BJ (cell line): Measurements from ENCODE around the gene GPR65. TPM values are rescaled to one million over a fixed set of nuclear protein-coding genes. Genes with fewer than 3 reads are reported as not detected.

Source experiments
- CTCF ChIA-PET: fragments of 350-600 bp; formaldehyde crosslinking; extraction: SDS; loops from one replicate; lab custom pipeline; 2021; ENCODE audit warnings: antibody characterized with exemption, inconsistent platforms; lab: Yijun Ruan, JAX
- POLR2A ChIA-PET: fragments of 300-600 bp; sonication (Branson Sonifier 250); formaldehyde crosslinking; extraction: SDS; loops from one replicate; lab custom pipeline; 2021; ENCODE audit warnings: antibody characterized with exemption; lab: Charles Lee
- DNase-seq: peaks from one replicate; pipeline ENCODE4 v3.0.0-alpha.2; 2011; ENCODE audit warnings: low read depth
- H3K27me3 ChIP-seq: 2 replicates; pipeline ENCODE4 v1.6.0; 2011; ENCODE audit warnings: low read length; ENCODE audit not compliant: control insufficient read depth, insufficient read depth
- H3K36me3 ChIP-seq: 2 replicates; pipeline ENCODE4 v1.5.1; 2011; ENCODE audit warnings: low read length; ENCODE audit not compliant: control insufficient read depth, insufficient read depth
- H3K4me3 ChIP-seq: 2 replicates; pipeline ENCODE4 v1.5.1; 2011; ENCODE audit warnings: low read depth, mild to moderate bottlenecking, control low read depth, low read length
- polyA plus RNA-seq: library from polyadenylated mRNA; depleted of rRNA; stranded (reverse); fragments of >200 nt; gene quantifications from 2 replicates; pipeline ENCODE4 v1.2.3, GENCODE V29; 2011
- TF ChIP-seq, protein P1 (sequence below): IDR thresholded peaks from 2 replicates; pipeline ENCODE4 v1.5.1; 2011; ENCODE audit warnings: low read depth, mild to moderate bottlenecking, control low read depth, inconsistent platforms, low read length, moderate library complexity; ENCODE audit not compliant: insufficient read depth

GPR65 gene
- polyA plus RNA-seq, 1 experiment = 0.05 TPM

DNA sequence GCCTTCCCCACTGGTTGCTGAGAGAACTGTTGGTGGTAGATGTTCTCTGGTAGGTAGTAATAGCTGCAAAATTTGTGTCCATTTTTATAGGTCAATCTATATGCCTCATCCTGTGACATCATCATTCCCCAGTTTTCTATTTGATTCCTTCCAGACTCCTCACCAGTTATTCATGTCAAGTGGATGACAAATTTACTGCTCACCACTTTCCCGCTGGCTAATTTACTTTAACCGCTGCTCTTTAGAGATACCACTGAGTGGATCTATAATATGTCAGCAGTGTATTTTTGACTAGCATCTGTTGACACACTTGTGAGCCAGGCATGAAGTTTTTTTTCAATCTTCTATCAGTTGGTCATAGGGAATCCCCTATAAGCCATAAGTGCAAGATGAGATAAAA is 24.6 kb downstream of the GPR65 start:
- Histone ChIP-seq H3K4me3 (no peak overlapping the region), H3K27me3 (no peaks in the 10 kb centered on the region), H3K36me3 (no peaks in the 10 kb centered on the region)
- CTCF ChIA-PET = no interaction called here
- no peak for DNase-seq
- POLR2A ChIA-PET = no interaction called here
- TF ChIP-seq, protein P1, sequence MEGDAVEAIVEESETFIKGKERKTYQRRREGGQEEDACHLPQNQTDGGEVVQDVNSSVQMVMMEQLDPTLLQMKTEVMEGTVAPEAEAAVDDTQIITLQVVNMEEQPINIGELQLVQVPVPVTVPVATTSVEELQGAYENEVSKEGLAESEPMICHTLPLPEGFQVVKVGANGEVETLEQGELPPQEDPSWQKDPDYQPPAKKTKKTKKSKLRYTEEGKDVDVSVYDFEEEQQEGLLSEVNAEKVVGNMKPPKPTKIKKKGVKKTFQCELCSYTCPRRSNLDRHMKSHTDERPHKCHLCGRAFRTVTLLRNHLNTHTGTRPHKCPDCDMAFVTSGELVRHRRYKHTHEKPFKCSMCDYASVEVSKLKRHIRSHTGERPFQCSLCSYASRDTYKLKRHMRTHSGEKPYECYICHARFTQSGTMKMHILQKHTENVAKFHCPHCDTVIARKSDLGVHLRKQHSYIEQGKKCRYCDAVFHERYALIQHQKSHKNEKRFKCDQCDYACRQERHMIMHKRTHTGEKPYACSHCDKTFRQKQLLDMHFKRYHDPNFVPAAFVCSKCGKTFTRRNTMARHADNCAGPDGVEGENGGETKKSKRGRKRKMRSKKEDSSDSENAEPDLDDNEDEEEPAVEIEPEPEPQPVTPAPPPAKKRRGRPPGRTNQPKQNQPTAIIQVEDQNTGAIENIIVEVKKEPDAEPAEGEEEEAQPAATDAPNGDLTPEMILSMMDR = no peak

DNA sequence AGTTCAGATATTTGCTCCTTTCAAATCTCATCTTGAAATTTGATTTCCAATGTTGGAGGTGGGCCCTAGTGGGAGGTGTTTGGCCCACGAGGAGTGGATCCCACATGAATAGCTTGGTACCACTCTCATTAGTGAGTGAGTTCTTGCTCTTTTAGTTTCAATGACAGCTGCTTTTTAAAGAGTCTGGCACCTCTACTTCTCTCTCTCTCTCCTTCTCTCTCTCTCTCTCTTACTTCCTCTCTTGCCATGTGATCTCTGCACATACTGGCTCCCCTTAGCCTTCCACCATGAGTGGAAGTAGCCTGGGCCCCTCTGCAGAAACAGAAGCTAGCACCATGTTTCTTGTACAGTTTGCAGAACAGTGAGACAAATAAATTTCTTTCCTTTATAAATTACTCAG is 25.1 kb downstream of the GPR65 start:
- H3K36me3 ChIP-seq = no peaks in the 10 kb centered on the region
- DNase-seq = no peak
- ChIA-PET CTCF (interaction anchor here (1.0 kb wide), 1 partner anchor 16 kb away, joined by 5 read pairs; no protein-coding TSS in a partner anchor), POLR2A (no interaction called here)
- no peaks in the 10 kb centered on the region for H3K27me3 ChIP-seq
- H3K4me3 ChIP-seq = no peak overlapping the region
- TF ChIP-seq, protein P1 = no peak

DNA sequence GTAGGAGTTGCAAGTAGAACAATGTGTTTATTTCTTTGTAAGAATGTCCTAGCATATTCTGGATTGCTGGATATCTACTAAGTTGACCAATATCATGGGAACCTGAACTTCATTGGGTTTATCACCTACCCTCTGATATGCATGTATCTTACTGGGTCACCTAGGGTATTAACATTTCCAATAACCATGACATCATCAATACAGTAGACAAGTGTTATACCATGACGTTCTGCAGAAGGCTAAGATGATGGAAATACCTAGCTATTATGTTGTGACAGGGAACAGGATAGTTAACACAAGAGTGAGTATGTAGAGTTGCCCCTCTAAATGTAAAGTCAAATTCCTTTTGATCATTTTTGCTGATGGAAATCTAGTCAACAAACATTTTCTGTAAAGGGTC is 26.0 kb downstream of the GPR65 start:
- Histone ChIP-seq H3K36me3 (no peaks in the 10 kb centered on the region), H3K4me3 (no peak overlapping the region), H3K27me3 (no peaks in the 10 kb centered on the region)
- no peak for DNase-seq
- POLR2A ChIA-PET = no interaction called here
- TF ChIP-seq, protein P1 = no peak
- CTCF ChIA-PET = interaction anchor here (1.0 kb wide), 1 partner anchor 17 kb away, joined by 5 read pairs; no protein-coding TSS in a partner anchor

DNA sequence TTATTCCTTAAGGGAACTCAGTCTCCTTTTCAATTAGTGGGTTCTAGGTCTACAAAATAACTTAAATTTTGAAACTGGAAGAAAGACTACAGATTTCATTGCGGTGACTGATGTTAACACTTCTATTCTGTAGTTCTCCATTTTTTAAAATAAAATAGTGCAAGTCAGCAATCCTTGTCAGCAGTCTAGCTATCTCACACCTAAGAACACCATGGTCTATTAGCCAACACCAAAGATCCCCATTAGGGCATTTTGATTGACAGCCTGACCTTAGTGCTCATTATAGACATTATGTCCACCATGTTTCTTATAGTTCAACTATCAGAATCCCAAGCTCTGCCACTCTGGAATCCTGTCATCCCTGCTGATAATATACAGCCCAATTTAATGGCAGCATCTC is 27.4 kb downstream of the GPR65 start:
- Histone ChIP-seq H3K27me3 (no peaks in the 10 kb centered on the region), H3K4me3 (no peak overlapping the region), H3K36me3 (no peaks in the 10 kb centered on the region)
- ChIA-PET POLR2A (no interaction called here), CTCF (interaction anchor here (1.3 kb wide), 1 partner anchor 18 kb away, joined by 4 read pairs; no protein-coding TSS in a partner anchor)
- TF ChIP-seq, protein P1 = no peak
- no peak for DNase-seq

- ChIA-PET CTCF (no interaction called here), POLR2A (no interaction called here)
- Histone ChIP-seq H3K4me3 (no peak overlapping the region), H3K36me3 (no peaks in the 10 kb centered on the region), H3K27me3 (no peaks in the 10 kb centered on the region)
- TF ChIP-seq, protein P1 = no peak
- no peak for DNase-seq
Measured at GRCh38 chr14:88034076-88034475, 29.1 kb downstream of the GPR65 start.
